NCI-H748 (cell line): ENCODE data around the gene KIRREL3.
A peak's percentile ranks its signal among the peaks of the same experiment; 100 is the strongest.

ENCODE experiments used
- DNase-seq: peaks from one replicate; lab custom pipeline; 2025; ENCODE audit not compliant: unreplicated experiment; lab: John Stamatoyannopoulos, UW

Gene KIRREL3

GRCh38 chr11:126918556-126918955, 82.0 kb downstream of the KIRREL3 start:
- DNase-seq = no peak

GRCh38 chr11:126917531-126918204, 82.9 kb downstream of the KIRREL3 start:
- no peak for DNase-seq

DNA sequence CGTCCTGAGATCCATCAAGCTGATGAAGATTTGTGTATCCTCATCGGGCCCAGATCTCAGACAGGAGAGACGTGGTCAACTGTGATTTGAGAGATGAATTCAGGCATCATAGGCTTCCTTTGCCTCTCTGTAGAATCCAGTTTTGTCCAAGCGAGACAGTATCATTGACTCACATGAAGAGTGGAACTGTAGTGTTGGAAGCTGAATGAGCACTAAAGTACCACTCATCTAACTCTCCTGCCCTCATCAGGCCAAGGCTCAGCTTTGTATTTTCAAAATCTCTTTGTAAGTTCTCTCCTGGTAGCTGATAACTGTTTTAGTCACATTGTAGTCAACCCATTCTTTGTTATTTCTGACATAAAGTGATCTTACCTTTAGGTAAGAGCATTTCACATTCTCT, 85.1 kb downstream of the KIRREL3 start:
- no peak for DNase-seq

GRCh38 chr11:126914941-126915340, 85.6 kb downstream of the KIRREL3 start:
- DNase-seq = no peak

- no peak for DNase-seq
These were observed 86.4 kb downstream of the KIRREL3 start for GRCh38 chr11:126914166-126914565.

DNA sequence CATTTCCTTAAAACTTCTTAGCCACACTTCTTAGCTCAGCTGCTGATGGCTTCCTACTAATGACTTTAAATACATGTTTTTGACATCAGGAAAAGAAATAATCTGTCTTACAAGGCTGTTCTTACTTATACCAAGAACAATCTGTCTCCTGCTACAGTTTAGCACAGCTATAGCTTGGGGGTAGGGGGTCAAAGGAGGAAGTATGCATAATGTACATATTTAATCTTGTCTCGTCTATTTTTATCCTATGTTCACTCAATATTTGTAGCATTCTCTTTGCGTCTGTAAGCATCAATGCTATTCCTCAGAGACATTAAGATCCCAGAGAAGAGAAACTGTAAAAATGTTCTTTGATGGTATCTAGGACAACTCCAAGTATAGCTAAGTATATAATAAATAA, 96.0 kb downstream of the KIRREL3 start:
- DNase-seq = no peak

- DNase-seq = no peak
These were observed 98.8 kb downstream of the KIRREL3 start for GRCh38 chr11:126901783-126902182.

DNA sequence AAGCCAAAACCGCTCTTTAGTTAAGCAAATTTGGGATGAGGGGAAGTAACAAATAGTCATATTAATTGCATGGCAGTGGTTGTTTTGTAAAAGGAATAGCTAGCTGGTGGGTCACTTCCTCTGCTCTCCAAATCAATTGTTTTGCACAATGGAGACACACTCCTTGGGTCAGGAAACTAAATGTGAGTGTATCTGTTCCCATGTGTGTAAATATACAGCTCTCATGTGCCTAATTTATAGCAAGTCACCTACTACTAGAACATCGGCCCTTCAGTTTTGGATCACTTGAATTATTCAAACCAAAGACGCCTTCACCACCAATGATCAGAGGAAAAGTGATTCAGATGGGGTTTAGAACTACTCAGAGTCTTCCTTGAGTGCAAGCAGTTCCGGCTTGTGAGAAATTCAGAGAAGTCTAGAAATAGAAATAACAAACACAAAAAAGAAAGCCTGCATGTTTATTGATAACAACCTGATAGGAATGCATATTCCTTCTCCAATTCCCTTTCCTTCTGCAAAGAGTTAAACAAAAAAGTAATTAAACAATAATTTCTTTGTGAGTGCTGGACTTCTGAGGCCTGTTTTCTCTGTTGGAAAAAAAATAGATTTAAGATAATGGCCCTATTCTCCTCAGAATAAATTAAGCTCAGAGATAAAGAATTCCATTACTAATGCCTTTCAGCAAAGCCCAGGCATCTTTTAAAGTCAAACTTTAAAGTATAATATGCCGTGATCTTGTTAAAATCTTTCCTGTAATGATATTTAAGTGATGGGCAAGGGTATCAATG, 100.4 kb downstream of the KIRREL3 start:
- no peak for DNase-seq

GRCh38 chr11:126898802-126899201, 101.8 kb downstream of the KIRREL3 start:
- DNase-seq = no peak

- no peak for DNase-seq
These were observed 103.1 kb downstream of the KIRREL3 start for GRCh38 chr11:126897430-126897829.

GRCh38 chr11:126896025-126896424, 104.5 kb downstream of the KIRREL3 start:
- no peak for DNase-seq

DNA sequence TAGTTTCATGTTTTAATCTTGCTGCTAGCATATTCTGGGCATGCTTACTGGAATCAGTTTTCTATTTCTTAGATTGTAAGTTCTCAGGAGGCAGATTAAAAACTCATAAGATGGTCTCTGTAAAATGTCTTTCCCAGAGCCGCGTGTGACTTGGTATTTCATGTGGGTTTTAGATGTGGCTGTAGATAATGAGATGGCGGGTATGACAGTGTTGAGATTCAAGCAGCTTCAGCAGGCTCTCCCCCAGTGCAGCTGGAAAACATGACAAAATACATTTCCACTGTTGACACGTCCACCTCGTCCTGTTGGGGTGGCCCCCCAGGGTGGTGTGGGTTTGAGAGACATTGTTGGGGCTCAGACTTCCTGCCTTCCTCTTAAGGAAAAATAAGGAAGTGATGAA, 106.8 kb downstream of the KIRREL3 start:
- no peak for DNase-seq

DNA sequence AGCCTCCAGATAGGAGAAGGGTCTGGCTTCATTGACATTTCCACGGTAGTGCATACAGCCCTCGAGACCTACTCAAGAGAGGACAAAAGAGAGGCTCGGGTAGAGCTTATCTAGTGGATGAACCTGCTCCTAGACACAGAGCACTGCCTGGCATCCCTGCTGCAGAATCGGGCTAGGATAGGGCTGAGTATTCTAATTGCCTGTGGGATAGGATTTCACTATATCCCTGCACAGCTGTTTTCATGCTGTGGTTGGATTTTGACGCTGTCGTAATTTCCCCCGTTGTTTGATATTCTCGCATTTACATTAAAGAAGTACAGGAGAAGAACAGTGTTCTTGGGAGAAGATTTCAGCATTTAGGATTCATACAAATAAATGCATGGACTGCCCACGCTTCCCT, 107.8 kb downstream of the KIRREL3 start:
- DNase-seq = no peak

DNA sequence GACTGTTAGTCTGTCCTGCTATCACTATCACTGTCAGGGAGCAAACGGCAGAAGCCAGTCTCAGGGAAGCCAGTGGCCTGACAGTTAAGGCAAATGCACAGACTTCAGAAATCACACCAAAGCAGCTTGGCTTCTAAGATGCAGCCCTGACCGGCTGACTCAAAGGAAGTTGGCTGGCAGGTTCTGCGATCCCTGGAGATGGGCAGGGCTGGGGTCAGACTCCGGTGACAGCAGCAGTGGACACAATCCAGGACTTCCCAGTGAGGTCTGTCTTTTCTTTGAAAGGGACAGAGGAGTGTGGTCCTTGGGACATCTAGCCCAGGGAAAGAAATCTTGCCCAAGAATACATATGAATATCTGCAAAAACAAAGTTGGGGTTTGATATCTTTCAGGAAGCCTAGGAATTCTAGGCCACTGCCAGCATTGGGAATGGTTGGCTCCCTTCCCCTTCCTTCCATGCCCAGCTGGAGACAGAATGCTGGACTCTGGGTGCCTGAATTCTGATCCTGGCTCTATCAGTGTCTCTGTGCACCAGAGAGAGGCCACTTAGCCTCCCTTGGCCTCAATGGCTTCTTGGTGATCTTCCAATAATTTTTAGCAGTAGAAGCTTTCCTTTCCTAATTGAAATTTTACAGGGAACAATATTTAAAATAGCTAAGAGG, 108.9 kb downstream of the KIRREL3 start:
- no peak for DNase-seq

DNA sequence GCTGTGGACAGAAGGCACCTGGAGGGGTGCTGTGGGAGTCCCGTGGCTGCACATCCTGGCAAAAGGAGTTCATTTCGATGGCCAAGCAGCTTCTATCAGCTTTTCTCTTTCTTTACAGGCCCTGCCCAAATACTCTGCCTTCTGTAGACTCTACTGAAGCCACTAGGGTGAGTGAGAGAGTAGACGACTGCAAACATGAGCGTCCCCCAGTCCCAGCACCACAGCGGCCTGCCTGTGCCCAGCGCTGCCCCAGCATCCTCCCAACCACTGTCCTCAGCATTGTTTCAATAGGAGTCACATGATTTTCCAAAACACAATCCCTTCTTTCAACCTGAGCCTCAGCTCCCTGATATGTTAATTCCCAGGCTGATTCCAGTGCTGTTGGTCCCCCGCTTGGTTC, 110.0 kb downstream of the KIRREL3 start:
- no peak for DNase-seq

DNA sequence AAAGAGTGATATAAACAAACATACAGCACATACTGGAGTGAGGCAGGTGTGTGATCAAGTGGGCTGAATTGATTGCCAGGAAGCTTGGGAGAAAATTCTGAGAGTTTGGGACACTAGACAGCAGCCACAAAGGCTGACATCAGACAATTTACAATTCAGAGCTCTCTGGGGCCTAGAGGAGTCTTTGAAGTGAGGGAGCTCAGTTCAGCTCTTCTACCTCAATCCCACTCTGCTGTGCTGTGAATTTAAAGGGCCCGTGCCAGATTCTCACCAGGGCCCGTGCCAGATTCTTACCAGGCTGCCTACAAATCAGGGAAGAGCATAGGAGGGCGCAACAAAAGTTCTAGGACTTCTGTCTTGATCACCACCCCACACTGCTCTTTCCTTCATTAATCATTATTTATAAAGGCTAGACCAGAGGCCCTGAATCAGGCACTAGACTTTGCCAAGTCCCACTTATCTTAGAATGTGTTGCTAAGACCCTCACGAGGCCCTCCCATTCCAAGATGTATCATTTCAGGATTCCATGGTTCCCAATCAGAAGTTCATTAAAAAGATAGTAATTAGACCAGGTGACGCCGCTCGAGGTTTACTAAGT, 112.4 kb downstream of the KIRREL3 start:
- DNase-seq = no peak

GRCh38 chr11:126886636-126887035, 113.9 kb downstream of the KIRREL3 start:
- no peak for DNase-seq

- DNase-seq = no peak
These were observed 114.5 kb downstream of the KIRREL3 start for GRCh38 chr11:126886085-126886484.

- DNase-seq = no peak
These were observed 116.0 kb downstream of the KIRREL3 start for GRCh38 chr11:126884594-126884993.

- no peak for DNase-seq
These were observed 116.4 kb downstream of the KIRREL3 start for GRCh38 chr11:126884192-126884591.

- peak; percentile 46 for DNase-seq
These were observed 119.7 kb downstream of the KIRREL3 start for GRCh38 chr11:126880872-126881271.

DNA sequence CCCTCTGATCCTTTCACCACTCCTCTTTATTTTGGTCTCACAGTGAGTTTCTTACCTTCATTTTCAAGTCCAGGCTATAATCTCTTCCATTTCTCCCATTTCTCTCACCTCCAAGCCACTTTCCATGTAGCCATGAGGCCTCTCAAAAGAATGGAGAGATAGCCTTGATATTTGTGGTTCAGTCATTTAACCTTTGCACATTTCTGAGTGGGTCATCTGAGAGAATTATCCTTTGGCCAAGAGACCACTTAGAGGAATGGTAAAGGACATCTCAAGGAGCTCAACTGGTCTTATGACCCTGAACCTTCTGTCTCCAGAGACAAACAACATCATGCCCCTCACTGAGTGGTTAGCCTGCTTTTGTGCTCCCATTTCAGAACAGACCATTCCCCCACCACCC, 121.1 kb downstream of the KIRREL3 start:
- no peak for DNase-seq
